Measurements from ENCODE around the gene PADI6.
"Not testable (repeated sequence)": the region's sequence is repeated elsewhere in the genome, so short reads cannot be mapped to it uniquely, and the experiment has no call there.

Gene PADI6

DNA sequence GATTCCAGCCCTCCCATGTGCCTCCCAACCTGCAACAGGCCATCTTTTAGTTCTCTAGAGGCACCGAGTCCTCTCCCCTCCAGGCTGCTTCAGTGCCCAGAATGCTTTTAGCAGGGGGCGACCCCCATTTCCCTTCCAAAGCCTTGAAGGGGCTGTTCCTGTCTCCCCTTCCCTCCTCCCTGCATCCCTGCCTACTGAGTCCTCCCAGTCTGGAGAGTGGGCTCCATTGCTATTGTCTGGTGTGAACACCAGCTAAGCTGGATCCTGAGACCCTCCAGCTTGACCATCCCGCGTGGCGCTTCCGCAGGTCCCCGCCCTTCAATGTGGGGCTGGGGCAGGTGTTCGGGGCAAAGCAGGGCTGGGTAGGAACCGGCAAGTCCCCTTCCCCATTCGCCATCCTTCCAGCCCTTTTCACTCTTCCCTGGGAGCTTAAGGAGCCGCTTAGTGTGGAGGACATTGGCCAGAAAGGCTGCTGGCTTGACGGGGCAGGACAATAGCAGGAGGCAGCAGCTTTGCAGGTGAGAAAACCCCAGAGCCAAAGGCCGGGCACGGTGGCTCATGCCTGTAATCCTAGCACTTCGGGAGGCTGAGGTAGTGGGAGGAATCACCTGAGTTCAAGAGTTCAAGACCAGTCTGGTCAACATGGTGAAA is 32.2 kb downstream of the PADI6 start:
- DNase-seq: no peak

DNA sequence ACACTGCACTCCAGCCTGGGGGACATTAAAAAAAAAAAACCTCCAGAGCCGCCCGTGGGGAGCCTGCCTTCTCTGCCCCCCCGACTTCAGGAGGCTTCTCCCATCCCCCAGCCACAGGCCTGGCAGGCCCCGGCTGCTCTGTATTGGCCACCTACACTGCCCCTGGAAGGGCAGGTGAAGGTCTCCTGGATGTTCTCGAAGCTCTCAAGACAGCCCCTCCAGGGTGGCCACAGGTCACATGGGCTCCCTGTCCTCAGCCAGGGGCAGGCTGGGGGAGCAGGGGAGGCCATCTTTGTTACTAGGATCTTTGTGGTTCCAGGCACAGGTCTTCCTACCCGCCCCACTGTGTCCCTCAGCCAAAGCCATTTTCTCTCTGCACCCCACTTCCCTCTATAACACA is 32.8 kb downstream of the PADI6 start:
- no peak for DNase-seq

DNA sequence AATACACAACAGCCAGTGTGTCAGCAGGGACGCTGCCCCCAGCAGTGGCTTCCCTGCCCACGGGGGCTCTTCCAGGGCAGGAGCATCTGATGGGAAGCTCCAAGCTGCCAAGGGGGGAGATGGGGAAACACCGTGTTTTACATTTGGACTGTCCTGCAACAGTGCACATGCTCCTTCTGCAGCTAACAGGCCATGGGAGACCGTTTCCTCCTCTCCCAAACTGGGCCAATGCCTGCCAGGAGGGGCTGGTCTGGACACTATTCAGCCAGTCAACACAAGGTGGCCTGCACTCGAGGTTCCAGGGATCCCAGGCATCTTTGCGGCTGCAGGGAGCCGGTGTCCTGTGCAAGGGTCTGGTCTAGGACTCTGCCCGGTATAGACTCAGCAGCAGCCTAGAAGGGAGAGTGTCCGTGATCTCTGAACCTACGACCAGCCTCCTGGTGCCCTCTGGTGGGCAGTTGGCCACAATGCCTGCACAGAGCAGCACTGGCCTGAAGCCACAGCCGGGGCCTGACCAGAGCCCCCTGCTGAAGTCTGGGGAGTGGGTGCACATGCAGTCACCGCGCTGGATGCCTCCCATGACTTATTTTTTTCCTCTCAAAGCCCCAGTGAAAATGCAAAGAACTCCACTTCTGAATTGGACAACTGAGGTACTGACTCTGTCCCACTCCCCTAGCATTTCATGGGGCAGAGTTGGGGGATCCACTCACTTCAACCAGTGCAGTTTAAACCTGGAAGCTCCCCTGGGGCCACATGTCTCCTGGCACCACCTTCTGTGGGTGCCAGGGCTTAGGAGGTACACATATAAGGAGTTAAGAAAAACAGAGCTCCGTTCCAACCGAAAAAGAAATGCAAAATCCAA is 34.1 kb downstream of the PADI6 start:
- peak in 44 of 56 donors; percentile 5 to 72 (median 24) for DNase-seq

DNA sequence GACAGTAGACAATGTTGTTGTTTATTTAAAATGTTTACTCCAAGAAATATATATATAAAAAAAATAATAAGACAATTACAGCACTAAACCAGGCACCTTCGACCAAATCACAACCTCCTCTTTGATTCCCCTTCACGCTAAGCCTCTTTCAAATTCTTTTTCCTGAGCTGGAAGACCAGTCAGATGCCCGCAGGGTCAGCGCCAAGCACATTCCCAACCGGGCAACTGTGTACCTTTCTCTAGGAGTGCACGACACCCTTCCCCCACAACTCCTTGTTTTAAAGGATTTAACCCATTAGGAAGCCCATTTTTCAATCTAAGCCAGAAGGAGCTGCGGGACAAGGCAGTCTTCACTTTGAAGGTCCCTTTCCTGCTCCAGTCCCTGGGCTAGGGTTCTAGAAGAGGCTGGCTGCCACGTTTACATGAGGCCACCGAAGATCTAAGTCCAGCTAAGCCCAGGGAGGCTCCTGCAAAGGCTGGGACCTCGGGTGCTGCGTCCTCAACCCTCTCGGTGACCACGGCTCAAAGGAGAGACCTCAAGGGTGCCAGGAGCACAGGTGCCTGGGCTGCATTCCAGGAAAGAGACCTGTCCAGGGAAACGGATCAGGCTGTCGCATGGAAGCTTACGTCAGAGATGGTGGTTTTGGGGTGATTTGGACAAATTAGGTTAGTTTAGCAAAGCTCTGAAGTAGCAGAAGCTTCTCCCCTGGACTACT is 34.9 kb downstream of the PADI6 start:
- DNase-seq: not testable (repeated sequence)

DNA sequence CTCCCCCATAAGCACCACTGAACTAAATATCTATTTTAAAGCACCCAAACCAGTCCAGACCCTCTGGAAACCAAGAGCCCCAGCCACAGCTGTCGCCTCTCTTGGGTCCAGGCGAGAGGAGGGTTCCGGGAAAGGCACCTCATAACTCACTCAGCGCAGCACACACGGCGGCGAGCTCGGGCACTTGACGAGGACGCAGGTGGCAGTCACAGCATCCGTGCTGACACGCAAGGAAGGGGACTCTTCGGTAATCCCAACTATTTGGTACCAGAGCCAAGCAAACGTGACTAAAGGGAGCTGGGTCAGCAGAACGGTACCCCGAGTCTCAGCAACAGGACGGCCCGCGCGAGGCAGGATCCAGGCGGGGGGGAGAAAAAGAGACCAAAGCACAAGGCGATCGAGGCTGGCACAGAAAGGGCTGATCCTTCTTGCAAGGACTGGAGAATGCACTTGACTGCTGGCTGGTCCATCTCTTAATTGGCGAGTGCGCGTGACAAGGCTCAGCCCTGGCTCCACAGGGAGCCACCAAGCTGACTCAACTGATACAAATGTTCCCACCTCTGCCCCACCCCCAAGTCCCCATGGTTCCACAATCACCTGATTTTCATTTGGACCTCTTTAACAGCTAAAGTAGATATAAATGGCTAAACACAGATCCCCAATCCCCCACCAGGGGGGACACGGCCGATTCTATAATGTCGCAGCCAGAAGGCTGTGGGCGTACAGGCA is 36.0 kb downstream of the PADI6 start:
- DNase-seq: not testable (repeated sequence)

DNA sequence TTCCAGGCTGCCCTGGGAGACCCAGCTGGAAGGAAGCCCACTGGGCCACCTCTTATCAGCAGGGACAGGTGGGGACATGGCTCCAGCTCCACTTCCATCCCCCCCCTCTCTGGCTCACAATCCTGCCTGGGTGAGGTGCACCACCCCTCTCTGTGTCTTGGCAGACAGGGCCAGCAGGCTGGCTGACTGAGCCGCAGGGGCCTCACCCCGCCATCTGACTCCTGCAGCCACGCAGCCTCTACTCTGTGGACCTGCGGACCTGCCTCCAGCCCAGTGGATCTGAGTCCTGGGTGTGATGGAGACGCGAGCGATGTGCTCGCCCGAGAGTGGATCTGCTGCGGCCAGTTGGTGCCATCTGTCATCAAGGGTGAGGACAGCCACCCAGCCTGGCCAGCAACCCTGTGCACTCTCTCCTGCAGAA is 37.4 kb downstream of the PADI6 start:
- no peak for DNase-seq

DNA sequence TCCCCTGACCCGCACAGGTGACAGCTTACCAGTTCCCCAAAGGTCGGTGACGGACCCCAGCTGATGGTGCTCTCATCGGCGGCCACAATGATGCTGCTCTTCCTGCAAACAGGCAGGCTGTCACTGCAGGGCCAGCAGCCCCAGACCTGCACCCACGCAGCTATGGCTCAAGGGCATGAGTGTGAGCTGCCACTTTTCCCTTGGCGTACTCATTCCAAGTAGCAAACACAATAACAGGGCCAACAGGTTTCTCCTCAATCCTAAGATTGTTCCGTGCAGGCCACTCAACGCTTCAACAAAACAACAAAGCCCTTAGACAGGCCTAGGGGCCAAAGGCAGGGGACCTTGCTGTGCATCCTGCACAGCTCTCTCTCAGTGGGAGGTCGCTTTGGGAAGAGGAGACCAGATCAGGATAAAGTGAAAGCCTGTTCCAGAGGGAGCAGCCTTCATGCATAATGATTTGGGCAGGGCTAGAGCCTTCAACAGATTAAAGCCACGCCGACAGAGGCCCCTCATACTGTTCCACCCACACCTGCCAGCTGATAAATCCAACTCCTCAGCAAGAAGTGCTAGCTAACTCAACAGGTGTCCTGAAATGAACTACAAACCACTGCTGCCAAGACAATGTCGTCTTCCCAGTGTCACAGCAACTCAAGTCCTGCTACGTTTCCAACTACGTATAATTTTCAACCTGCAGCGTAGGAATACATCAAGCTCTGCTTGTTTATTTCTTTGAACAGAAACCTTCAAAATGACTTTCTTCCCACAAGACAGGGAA is 40.3 kb downstream of the PADI6 start:
- DNase-seq: no peak

DNA sequence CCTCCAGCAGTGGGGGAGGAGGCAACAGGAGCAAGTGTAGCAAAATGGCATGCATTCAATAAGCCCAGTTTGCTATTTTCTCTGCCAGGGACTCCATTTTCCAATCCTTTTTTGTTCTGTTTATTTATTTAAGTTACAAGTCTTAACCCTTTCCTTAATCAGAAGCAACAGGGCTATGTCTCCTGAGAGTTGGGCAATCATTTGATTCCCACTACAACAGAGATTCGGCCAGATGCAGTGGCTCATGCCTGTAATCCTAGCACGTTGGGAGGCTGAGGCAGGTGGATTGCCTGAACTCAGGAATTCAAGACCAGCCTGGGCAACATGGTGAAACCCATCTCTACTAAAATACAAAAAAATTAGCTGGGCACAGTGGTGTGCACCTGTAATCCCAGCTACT is 42.0 kb downstream of the PADI6 start:
- no peak for DNase-seq

DNA sequence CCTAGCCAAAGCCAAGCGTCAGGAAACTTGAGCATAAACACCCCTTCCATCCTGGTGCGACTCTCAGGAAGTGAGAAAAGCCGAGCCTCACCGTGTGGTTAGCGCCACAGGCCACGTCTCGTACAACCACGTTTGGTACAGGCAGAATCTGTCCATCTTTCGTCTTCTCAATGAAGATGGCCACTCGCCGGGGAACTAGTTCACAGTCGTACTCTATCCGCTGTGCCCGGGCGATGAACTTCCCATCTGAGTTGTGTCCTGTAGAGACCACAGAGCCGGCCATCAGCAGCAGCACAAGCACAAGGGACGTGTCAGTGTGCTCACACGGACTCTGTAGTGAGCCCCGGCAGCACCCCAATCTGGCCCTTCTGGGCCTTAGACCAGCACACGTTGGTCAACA is 44.4 kb downstream of the PADI6 start:
- DNase-seq: no peak

DNA sequence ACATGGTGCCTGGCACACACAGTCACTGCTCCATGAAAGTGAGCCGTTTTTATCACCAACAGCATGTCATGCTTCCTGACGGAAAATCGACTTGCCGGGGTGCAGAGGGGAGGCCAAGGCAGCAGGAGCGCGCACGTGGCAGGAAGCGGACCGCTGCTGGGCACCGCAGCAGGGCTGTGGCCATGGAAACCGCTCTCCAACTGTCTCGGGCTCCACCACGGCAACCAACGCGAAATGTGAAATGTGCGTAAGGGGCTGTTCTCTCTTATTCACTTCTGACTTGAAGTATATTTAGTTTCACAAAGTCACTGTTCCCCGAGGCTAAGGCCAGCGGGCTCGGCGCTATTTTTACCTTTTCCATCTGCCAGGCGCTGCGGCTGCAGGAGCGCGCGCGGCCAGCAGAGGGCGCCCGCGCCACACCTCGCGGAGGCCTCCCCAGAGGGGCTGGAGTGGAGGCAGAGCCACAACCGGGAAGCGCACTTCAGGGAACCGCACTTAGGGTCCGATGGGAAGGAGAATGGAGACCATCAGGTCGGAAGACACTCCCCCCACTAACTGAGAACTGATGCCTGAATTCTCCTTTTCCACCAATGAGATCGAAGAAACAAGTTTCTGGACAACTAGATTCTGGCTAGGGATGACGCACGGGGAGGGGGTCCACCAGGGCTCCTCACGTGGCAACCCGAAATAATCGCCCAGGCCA is 47.8 kb downstream of the PADI6 start:
- DNase-seq: peak in 41 of 56 donors; percentile 4 to 75 (median 31)

DNA sequence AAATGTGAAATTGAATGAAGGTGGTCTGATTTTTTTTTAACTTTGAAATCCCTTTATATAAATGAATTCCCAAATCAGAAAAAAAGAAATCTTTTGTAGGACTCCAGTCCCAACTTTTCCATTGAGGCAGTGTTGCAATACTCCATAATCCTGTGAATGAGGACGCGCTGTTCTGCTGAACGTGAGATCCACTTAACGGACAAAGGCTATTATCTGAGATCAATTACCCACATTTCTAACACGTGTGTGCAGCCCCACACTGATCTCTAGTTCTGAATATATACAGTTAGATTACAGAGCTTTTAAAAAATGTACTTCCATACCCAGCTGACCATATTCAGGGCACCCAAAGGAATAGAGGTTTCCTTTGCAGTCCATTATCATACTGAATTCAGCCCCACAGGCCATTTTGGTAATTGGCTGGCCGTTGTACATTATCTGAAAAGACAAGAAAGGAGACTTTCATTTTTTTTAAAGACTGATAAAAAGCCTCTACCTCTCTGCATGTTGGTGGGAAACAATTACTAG is 48.5 kb downstream of the PADI6 start:
- DNase-seq: no peak

DNA sequence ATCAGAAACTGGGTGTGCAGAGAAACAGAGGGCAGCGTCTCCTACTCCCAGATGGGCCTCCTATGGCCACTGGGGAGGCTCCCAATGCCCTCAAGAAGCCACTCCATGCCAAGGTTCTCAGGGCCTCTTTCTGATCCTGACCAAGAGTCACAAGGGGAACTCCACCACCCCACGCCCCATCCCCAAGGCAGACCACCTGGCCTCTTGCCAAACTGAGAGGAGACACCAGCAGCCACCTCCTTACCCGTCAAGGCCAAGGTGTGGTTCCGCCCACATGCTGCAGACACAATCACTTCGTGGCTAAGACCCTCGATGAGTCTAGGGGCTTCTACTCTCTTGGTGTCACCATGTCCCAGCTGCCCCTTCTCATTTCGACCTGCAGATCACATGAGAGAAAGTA is 50.5 kb downstream of the PADI6 start:
- DNase-seq: no peak

DNA sequence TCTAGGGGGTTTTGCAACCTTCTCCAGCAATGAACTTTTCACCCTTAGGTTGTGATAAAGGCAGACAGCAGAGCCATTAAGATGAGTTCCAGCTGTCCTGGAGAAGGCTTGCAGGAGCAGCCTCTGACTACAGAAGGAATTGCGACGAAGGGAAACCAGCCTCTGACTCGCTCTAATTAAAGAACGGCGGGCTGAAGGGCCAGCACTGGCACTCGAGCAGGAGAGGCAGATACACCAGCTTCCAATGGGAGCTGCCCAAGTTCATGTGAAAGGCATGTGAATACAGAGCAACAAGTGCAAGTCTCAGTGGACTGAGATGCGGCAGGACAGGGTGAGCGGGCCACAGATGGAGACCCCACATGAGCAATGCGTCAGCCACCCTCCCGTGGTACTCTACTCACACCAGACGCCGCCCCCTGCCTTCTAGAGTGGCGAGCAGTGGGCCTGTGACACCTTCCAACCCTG is 51.8 kb downstream of the PADI6 start:
- DNase-seq: no peak

DNA sequence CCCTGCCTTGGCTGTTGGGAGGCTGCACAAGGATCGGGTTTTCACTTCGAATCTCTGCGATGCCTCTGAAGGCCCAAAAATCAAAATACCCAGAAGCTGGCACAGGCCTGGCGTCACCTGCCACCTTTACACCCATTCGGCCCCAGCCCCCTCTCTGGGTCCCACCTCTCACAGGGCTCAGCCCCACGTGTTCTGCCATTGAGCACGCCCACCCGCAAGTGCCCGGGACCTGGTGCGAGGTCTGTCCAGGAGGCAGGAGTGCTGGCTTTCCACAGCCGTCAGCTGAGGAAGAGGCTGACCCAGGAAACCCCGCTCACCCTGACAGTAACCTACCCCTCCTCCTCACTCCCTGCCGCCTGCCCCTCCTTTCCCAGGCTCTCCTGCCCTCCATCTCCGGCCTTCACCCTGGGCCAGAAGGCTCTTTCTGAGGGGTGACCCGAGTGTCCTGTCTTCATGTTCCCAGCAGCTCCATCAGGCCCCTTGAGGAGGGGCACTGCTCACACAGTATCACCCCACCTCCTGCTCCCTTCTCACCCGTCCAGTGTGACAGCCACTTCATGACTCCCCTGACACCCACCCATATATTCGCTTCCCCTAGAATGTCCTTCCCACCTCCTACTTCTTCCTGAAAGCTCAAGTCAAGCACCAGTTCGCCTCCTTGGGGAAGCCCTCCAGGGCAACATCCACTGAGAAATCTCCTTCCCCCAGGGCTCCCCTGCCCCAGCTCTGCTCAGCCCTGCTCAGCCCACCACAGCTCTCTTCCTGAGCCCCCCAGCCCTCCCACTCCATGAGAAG is 54.0 kb downstream of the PADI6 start:
- no peak for DNase-seq

DNA sequence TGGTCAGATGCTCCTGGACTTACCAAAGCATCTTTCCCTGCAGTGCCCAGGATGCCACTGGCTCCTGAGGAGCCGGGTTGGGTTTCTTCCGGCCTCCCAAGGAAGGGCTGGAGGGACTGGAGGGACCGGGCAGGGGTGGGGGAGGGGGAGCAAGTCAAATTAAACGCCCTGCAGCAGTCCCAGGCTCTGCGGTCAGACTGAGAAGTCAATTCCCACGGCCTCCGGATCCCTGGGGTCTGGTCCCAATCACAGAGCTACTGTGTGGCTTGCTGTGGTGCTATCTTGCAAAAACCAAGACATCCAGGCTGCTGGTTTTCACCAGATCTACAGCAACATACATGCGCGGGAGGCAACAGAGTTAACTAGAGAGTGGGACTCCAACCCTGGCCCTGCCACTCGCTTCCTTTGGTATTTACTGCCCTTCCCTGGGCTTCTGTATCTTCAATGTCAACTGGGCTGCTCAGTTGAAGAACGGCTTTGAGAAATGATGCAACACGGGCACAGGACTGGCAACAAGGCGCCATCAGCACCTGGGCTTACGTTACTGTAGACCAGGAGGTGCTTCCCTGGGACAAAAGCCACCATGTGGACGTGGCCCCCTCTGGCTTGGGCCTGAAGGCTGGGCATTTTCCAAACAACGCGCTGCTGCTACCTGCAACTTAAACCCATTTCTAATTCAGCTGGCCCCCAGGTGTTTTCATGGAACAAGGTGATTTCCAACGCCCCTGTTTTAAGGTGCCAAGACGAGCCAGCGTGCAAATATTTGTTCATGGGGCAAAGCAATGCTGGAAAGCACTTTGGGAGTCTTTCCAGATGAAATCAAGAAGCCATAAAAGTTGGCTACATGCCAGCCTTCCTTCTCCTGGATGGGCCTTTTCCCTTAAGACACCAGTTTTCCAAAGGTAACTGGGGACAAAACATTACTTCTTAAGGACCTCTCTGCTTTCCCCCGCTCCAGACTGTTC is 56.0 kb downstream of the PADI6 start:
- no peak for DNase-seq

DNA sequence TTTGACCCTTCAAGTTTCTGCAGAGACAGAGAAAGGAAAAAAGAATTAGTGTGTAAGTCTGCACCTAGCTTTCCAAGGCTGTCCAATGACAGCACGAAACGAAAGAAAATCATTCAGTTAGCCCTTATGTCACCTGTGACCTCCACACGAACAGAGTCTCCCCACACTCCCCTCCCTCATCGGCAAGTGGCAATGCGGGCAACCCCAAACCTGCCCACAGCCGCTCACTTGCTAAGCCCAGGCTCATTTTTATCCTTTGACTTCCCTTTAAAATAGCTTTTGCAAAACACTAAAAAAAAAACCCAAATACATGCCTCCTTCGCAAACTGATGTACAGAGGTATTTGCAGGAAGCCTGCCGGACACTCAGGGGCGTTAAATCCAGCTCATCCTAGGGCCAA is 57.2 kb downstream of the PADI6 start:
- no peak for DNase-seq

DNA sequence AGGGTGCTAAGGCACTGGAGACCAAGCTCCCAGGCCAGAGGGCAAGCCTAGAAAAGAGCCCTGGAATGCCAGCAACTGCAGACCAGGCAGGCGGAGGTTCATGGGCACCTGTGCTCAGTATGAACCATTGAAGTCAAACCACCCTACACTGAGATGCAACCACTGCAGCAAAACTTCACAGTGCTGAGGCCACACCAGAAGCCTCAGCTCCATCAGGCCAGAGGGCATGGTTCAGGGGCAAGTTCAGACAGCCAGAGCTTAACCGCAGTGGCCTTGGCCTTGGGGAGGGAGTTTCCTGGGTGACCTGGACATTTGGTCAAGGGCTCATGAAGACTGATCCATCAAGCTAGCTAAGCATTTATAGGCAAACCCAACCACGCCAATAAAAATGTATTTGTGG is 60.4 kb downstream of the PADI6 start:
- no peak for DNase-seq

DNA sequence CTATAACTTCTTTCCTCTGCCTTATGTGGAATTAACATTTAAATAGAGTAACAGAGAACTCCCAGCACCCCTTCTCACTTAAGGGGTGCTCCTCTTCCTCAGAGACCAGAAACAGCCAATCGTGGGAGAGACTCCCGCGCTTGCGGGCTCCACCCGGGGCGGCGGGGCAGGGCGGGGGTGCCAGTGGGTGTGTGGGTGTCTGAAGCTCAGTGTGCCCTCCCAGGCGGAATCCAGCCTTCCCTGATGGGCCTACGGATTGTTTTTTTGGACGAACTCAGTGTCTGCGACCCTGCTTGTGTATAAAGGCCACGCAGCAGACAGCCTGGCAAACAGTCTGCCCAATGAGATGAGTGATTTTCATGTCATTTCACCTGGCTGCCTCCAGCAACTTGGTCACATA is 61.3 kb downstream of the PADI6 start:
- DNase-seq: no peak
